ENCODE data around the gene FOXO1.

Gene FOXO1

DNA sequence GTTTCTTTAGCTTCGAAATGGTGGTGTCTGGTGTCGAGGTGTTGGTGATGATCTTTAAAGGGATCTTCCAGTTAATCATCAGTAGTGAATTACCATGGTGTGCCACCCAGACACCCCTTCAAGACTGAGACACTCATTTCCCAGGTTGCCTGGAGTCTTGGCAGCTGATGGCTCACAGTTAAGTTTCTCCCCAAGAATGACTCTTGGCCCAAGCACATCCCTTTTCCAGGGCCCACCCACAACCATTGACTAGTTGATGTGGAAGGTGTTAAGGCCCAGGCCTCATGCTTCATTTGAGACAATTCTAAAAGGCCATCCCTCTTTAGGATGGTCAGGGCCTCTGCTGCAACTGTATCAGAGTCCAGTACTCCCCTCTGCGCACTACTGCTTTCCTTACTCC lies 145.5 kb downstream of the FOXO1 start:
- TF ChIP-seq, protein P1, sequence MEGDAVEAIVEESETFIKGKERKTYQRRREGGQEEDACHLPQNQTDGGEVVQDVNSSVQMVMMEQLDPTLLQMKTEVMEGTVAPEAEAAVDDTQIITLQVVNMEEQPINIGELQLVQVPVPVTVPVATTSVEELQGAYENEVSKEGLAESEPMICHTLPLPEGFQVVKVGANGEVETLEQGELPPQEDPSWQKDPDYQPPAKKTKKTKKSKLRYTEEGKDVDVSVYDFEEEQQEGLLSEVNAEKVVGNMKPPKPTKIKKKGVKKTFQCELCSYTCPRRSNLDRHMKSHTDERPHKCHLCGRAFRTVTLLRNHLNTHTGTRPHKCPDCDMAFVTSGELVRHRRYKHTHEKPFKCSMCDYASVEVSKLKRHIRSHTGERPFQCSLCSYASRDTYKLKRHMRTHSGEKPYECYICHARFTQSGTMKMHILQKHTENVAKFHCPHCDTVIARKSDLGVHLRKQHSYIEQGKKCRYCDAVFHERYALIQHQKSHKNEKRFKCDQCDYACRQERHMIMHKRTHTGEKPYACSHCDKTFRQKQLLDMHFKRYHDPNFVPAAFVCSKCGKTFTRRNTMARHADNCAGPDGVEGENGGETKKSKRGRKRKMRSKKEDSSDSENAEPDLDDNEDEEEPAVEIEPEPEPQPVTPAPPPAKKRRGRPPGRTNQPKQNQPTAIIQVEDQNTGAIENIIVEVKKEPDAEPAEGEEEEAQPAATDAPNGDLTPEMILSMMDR (IDR thresholded peaks at IDR 0.05; ENCODE audit: low read depth, low read length) = no peak
- DNase-seq (ENCODE audit: low read depth in 2 of 2) = no peak
- no peak overlapping the region for H3K4me3 ChIP-seq (replicated peaks in 1 of 2; ENCODE audit: low read depth in 2 of 2, low read length in 2 of 2)

DNA sequence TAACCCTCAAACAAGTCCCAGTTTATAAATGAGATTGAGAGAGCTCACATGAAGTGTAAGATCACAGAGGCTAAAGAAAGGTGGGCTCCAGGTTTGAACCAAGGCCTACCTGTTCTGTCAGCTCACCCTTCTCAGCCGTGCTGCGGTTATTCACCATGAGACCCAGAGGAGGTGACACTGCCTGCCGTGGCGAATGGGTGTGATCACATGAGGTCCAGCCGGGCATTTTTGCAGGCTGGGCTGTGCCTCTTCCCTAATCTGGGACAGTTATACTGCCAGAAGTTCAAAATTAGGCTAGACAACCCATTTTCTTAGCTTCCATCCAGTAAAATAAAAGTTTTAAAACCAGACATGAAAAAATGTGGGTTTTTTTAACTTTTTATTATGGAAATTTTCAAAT lies 146.8 kb downstream of the FOXO1 start:
- DNase-seq (ENCODE audit: low read depth in 2 of 2) = no peak
- H3K4me3 ChIP-seq (replicated peaks in 1 of 2; ENCODE audit: low read depth in 2 of 2, low read length in 2 of 2) = no peak overlapping the region
- TF ChIP-seq, protein P1 (IDR thresholded peaks at IDR 0.05; ENCODE audit: low read depth, low read length) = no peak

DNA sequence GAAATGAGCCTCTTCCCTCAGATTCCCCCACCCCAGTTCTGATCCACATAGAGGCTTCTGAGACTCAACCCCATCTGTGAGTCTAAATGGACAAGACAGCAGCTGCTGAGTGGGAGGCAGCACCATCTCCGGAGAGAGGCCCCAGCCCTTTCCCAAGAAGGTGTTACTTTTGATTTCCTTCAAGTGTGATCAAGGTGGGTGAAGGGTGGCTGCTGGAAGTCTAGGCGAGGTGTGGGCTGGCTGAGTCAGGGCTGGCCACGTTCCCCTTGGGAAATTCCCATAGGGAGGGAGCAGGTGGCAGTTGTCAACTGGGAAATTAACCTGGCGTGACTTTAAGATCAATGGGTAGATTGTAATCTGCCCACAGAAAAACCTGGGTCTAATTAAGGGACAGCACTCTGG lies 148.0 kb downstream of the FOXO1 start:
- H3K4me3 ChIP-seq (replicated peaks in 1 of 2; ENCODE audit: low read depth in 2 of 2, low read length in 2 of 2) = no peak overlapping the region
- no peak for DNase-seq (ENCODE audit: low read depth in 2 of 2)
- TF ChIP-seq, protein P1 (IDR thresholded peaks at IDR 0.05; ENCODE audit: low read depth, low read length) = no peak

DNA sequence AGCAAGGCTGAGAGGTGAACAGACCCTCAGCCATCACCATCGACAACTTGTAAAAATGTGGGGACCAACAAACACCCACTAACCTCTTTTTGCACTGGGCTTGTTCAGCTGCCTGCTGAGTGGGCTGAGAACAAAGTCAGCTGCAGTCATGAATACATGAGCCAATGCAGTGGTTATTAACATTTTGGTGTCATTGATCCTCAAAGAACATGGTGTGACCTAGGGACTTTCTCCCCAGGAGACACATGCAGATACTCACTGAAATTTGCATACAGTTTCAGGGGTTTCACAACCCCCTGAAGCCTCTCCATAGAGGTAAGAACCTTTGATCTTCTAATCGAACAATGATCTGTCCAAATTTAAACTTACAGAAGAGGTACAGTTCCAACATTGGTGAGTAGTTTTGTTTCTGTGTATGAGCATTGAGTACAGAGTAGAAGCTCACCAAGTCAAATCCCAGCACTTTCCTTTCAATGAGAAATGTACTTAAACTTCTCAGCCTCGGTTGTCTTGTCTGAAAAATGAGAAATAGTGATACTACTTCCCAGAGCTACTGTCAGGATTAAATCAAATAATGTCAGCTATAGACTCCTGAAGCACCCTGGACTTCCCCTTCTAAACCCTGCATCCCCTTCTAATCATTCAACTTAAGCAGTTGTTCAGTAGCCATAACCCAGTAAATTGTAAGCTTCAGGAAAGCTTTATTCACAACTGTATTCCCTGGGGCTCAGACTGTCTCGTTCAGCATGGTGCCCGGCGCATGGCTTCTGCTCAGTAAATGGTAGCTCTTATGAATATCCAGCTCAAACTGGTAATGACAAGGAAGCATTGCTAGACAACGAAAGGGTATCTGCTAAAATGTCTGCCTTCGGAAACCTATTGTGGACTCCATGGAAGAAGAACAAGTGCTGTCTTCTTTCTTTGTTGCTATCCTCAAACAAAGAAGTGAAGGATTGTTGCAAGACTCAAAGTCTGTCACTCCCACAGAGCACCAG lies 148.7 kb downstream of the FOXO1 start:
- TF ChIP-seq, protein P1 (IDR thresholded peaks at IDR 0.05; ENCODE audit: low read depth, low read length) = no peak
- no peak overlapping the region for H3K4me3 ChIP-seq (replicated peaks in 1 of 2; ENCODE audit: low read depth in 2 of 2, low read length in 2 of 2)
- no peak for DNase-seq (ENCODE audit: low read depth in 2 of 2)

DNA sequence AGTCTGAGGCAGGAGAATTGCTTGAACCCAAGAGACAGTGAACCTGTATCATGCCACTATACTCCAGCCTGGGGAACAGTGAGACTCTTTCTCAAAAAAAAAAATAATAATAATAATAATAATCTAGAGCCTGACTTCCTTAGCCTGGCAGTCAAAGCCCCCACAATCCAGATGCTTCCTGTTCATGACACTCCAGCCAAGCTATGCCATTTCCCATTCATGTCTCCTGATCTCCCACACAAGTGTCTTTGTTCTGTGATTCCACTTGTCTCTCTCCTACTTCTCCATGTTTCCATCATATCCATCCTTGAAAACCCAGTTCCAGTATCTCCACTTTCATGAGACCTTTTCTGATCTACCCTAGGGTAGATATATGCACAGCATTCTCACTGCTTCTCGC lies 150.7 kb downstream of the FOXO1 start:
- no peak overlapping the region for H3K4me3 ChIP-seq (replicated peaks in 1 of 2; ENCODE audit: low read depth in 2 of 2, low read length in 2 of 2)

DNA sequence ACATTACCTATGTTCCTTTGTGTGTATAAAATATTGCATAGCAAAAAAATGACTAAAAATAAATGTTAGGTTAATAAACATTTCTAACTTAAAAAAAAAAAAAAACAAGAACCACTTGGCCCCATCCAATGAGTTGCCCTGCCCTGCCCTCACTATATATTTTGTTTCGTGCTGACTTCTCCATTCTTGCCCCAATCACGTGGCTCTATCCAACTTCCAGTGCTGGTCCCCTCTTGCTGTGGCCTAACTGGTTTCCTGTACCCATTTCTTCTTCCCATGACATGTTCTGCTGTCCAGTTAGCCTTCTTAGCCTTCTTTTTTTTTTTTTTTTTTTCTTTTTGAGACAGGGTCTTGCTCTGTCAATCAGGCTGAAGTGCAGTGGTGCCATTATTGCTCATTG lies 151.6 kb downstream of the FOXO1 start:
- no peak for DNase-seq (ENCODE audit: low read depth in 2 of 2)
- no peak overlapping the region for H3K4me3 ChIP-seq (replicated peaks in 1 of 2; ENCODE audit: low read depth in 2 of 2, low read length in 2 of 2)
- TF ChIP-seq, protein P1 (IDR thresholded peaks at IDR 0.05; ENCODE audit: low read depth, low read length) = no peak

More for the DNA sequence above, 150.7 kb downstream of the FOXO1 start:
- DNase-seq (ENCODE audit: low read depth in 2 of 2) = no peak
- TF ChIP-seq, protein P1 (IDR thresholded peaks at IDR 0.05; ENCODE audit: low read depth, low read length) = no peak

All from cardiac fibroblast (primary cell).